HG03432 (cell line): Measurements from ENCODE around the gene MBP.
"Not testable (repeated sequence)": the region's sequence is repeated elsewhere in the genome, so short reads cannot be mapped to it uniquely, and the experiment has no call there.

Source experiments
- ATAC-seq: cut with Tn5 transposase; IDR thresholded peaks from one replicate; pipeline ENCODE4 v1.9.1; 2021; ENCODE audit warnings: mild to moderate bottlenecking, moderate library complexity; ENCODE audit not compliant: unreplicated experiment

The MBP gene

GRCh38 chr18:77035380-77036187 lies 97.0 kb downstream of the MBP start:
- ATAC-seq, result no peak

DNA sequence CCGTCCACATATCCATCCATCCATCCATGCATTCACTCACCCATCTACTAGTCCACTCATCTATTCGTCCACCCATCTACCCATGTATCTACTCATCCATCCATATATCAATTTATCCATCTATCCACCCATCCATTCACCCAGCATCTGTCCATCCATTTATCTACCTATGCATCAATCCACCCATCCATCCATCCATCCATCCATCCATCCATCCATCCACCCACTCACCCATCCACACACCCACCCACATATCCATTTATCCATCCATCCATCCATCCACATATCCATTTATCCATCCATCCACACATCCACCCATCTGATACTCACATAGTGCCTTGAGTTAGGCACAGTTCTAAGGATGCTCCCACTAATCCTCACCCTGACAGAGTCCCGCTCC lies 99.0 kb downstream of the MBP start:
- ATAC-seq, result no peak

- ATAC-seq, result no peak
Observed at GRCh38 chr18:77032181-77032701, 100.3 kb downstream of the MBP start.

DNA sequence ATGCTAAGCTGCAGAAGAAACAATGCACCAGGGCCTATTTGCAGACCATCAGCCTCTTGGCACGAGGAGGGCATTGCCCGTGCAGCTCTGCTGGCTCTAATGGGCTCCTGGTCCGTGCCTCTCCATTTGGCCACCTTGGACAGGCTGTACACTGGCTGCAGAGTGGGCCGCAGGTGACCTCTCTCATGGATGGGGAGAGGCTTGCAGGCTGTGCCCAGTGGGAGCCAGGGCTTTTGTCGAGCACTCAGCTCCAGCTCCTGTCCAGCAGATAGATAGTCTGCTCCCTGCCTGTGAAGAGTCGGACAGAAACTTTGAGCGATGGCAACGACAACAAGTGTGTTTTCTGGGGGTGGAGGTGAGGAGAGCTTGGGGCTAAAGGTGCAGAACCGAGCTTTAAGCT lies 100.9 kb downstream of the MBP start:
- ATAC-seq, result no peak

DNA sequence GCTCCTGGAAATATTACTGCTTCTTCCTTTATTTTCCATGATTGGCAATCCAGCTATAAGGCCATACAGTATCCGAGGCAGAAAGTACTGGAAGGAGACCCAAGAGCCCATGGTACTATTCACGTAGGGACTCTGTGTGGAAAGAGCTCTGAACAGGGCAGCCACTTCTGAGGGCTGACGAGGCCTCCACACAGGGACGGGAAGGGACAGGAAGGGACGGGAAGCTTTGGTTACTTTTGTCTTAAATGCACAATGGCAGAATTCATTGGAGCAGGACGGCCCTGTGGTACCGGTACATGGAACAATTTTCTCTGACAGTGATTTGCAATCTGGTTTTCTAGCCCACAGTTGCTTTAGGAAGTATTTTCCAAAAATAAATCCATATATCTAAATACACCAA lies 102.4 kb downstream of the MBP start:
- no peak for ATAC-seq

- no peak for ATAC-seq
Observed at GRCh38 chr18:77025831-77026363, 106.7 kb downstream of the MBP start.

GRCh38 chr18:77025123-77025522 lies 107.5 kb downstream of the MBP start:
- ATAC-seq, result no peak

DNA sequence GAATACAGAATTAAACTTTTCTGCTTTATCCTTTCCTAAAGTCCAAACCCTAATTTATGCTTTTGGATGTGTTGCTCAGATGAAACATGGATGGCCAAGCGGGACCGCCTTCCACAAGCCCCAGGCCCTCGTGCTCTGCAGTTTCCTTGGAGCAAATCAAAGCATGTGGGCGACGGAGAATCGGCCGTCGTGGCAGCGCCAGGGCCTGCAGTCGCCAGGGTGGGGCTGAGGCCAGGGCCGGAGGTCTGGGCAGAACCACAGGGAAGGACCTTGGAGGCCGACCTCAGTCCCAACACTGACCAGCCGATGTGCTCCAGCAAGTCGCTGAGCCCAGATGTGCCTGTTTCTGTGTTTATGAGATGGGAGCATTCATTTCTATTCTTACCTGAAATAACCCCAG lies 108.1 kb downstream of the MBP start:
- no peak for ATAC-seq

DNA sequence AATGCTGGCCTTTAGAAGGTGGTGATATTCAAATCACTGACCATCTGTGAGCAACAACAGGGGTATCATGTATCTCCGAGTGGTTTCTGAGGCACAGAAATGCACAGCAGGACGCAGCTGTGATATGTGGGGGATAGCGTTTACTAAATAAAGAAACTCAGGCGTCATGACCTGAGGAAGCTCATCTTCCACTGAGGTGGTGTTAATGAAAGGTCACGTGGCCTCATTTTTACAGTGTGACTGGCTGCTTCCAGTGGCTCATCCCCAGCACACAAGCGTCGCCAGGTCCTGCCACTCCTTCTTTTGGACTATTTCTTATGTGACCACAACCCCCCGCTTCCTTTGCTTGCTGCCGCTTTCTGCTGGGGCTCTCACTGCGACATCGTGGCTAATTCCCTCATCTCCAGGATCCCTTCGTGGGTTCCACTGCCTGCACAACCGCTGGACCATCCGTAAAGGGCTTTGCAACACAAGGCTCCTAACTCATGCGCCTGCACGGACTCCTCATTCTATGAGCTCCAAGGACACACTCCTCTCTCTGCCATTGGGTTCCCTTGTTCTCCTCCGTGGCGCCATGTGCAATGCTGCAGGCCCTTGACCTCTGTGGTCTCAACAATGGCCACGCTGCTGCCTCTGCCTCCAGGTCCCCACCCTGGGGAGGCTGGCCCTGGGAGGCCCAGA lies 109.3 kb downstream of the MBP start:
- no peak for ATAC-seq

GRCh38 chr18:77022556-77022955 lies 110.0 kb downstream of the MBP start:
- ATAC-seq, result no peak

GRCh38 chr18:77022116-77022515 lies 110.5 kb downstream of the MBP start:
- ATAC-seq, result no peak

- not testable (repeated sequence) for ATAC-seq
Observed at GRCh38 chr18:77021478-77021877, 111.1 kb downstream of the MBP start.

DNA sequence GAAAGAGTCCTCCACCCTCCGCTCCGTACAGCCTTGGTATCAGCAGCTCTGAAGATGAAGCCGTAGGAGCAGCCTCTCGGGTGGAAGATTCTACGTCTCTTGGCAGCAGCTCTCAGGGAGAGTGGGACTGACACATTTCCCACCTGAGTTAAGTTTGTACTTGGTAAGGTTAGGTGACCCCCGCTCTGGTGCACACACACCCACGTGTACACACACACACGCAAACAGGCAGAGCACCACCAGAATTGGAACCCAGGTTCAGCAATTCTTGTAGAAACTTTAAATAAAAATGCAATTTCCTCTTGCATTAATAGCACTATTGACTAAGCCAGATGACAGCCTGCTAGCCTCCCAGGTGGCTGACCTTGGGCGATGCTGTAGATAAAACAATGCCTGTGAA lies 111.5 kb downstream of the MBP start:
- ATAC-seq, result no peak

DNA sequence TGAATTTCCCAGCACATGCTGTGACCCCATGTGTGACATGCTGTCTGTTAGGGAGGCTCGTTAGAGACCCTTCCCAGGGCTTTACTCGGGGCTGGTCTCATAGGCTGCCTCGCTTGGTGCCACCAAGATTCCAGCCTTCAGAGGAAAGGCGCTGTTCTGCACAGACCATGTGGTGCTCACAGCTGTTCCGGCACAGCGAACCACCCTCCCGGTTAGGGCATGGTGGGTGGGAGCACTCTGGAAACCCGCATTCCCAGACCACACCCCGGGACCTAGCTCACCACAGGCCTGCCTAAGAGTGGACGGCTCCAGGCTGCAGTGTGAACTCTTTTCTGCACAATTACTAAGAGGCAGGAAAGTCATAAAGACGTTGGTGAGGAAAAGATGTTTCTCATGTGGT lies 112.0 kb downstream of the MBP start:
- ATAC-seq, result no peak

DNA sequence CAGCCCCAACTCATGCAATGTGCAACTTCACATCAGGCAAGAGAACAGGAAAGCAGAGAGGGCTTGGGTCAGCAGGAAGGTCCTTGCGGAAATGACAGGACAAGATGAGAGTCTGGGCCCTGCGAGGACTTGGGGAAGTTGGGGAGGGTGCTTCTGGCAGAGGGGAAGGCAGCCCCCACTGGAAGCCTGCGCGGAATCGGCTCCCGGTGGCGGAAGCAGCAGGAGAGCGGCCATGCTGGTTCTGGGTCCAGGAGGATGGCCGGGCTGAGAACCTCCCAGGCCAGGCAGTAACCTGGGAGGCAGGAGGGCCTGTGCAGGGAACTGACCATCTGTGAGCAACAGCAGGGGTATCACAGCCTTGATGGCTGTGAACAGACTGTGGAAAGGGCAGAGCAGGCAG lies 112.9 kb downstream of the MBP start:
- ATAC-seq, result no peak

- not testable (repeated sequence) for ATAC-seq
Observed at GRCh38 chr18:77018650-77019049, 113.9 kb downstream of the MBP start.

- ATAC-seq, result no peak
Observed at GRCh38 chr18:77017355-77017754, 115.2 kb downstream of the MBP start.

- no peak for ATAC-seq
Observed at GRCh38 chr18:77016936-77017335, 115.6 kb downstream of the MBP start.

- no peak for ATAC-seq
Observed at GRCh38 chr18:77015771-77016710, 116.5 kb downstream of the MBP start.

- no peak for ATAC-seq
Observed at GRCh38 chr18:77015169-77015568, 117.4 kb downstream of the MBP start.

GRCh38 chr18:77014538-77014937 lies 118.0 kb downstream of the MBP start:
- no peak for ATAC-seq
